ENCODE results near the gene GCFC2. TPM values are rescaled to one million over a fixed set of nuclear protein-coding genes. Genes with fewer than 3 reads are reported as not detected.
A peak's percentile ranks its signal among the peaks of the same experiment; 100 is the strongest.

GCFC2 gene
- total and polyA plus RNA-seq, 2 of the 13 experiments (the other 11 are each of a cell fraction or from before 2014, with no cell fraction given): 26.8 to 49.0 TPM

DNA sequence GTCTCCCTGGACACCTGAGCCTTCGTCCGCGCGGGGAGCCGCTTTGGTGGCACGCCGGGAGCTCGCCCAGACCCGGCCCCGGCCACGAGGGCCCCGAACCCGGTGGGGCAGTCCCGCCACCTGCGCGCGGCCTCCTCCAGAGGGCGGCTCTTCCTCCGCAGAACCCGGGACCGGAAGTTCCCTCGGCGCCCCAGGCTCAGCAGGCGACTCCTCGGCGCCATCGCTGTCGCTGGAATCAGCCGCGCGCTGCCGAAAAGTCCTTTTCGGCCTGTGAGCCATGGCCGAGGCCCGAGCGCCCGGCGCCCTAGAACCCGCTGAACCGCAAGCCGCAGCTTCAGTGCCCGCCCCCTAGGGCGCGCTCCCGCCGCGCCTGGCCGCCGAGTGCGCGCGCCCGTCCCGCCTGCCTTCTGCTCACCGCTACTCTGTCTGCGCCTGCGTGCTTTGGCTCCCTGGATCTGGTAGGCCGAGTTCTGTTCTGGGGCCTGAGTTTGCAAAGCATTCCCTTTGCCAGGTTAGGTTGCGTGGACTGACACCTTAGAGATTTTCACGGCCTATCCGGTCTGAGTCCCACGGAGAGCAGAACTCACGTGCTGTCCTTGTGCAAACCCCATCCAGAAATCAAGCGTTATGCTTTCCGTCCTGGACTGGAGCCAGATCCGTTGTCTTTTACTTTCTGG lies at the start of gene GCFC2 (continued):
- TF ChIP-seq SATB2 (CRISPR knock-in tag; IDR thresholded peaks at IDR 0.05) (peak; percentile 99), JUNB (CRISPR knock-in tag; IDR thresholded peaks at IDR 0.05; ENCODE audit: borderline replicate concordance) (no peak), ZNF782 (CRISPR knock-in tag; IDR thresholded peaks at IDR 0.05; ENCODE audit: borderline replicate concordance) (peak; percentile 100), SOX13 (IDR thresholded peaks at IDR 0.05) (no peak), SOX13 (CRISPR knock-in tag; conservative IDR thresholded peaks at IDR 0.05 in 1 of 2, IDR thresholded peaks at IDR 0.05 in 1 of 2) (peak in 1 of 2 experiments; percentile 78; a peak in 2 of 4 replicates), RELA (CRISPR knock-in tag; IDR thresholded peaks at IDR 0.05) (peak; percentile 21; the same call in 1 of the 2 replicates), CHD2 (IDR thresholded peaks at IDR 0.05; ENCODE audit: low read depth, low read length) (no peak), ZFP36L2 (CRISPR knock-in tag; IDR thresholded peaks at IDR 0.05) (peak; percentile 83; the same call in 1 of the 2 replicates), ZBTB7B (CRISPR knock-in tag; IDR thresholded peaks at IDR 0.05) (peak; percentile 89; the same call in 1 of the 2 replicates), HNRNPUL1 (IDR thresholded peaks at IDR 0.05; ENCODE audit: low read depth, low read length) (peak; percentile 67; the same call in 1 of the 2 replicates), MAFG (CRISPR knock-in tag; IDR thresholded peaks at IDR 0.05) (peak; percentile 75), ZBTB7A (CRISPR knock-in tag; IDR thresholded peaks at IDR 0.05) (peak; percentile 92), KDM5B (CRISPR knock-in tag; IDR thresholded peaks at IDR 0.05; ENCODE audit: borderline replicate concordance) (peak; percentile 100), ZNF260 (CRISPR knock-in tag; IDR thresholded peaks at IDR 0.05; ENCODE audit: borderline replicate concordance, low read depth) (0 out of 2 replicates have a peak, but pooled peaks have one; percentile 93), NFKBIZ (CRISPR knock-in tag; IDR thresholded peaks at IDR 0.05) (peak; percentile 96; the same call in 1 of the 2 replicates), CREM (IDR thresholded peaks at IDR 0.05) (no peak), CREM (CRISPR knock-in tag; IDR thresholded peaks at IDR 0.05) (0 out of 2 replicates have a peak, but pooled peaks have one; percentile 34), ZMYM4 (CRISPR knock-in tag; IDR thresholded peaks at IDR 0.05) (peak; percentile 98), ZNF546 (CRISPR knock-in tag; conservative IDR thresholded peaks at IDR 0.05) (peak; percentile 100), ZNF562 (CRISPR knock-in tag; IDR thresholded peaks at IDR 0.05; ENCODE audit: borderline replicate concordance) (peak; percentile 98), PHF20 (CRISPR knock-in tag; IDR thresholded peaks at IDR 0.05) (peak; percentile 89), MIER2 (CRISPR knock-in tag; IDR thresholded peaks at IDR 0.05) (peak; percentile 57; the same call in 1 of the 2 replicates)
- TF ChIP-seq, protein P1, sequence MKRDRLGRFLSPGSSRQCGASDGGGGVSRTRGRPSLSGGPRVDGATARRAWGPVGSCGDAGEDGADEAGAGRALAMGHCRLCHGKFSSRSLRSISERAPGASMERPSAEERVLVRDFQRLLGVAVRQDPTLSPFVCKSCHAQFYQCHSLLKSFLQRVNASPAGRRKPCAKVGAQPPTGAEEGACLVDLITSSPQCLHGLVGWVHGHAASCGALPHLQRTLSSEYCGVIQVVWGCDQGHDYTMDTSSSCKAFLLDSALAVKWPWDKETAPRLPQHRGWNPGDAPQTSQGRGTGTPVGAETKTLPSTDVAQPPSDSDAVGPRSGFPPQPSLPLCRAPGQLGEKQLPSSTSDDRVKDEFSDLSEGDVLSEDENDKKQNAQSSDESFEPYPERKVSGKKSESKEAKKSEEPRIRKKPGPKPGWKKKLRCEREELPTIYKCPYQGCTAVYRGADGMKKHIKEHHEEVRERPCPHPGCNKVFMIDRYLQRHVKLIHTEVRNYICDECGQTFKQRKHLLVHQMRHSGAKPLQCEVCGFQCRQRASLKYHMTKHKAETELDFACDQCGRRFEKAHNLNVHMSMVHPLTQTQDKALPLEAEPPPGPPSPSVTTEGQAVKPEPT (CRISPR knock-in tag; IDR thresholded peaks at IDR 0.05; ENCODE audit: low read depth): peak; percentile 99
- TF ChIP-seq, protein P2, sequence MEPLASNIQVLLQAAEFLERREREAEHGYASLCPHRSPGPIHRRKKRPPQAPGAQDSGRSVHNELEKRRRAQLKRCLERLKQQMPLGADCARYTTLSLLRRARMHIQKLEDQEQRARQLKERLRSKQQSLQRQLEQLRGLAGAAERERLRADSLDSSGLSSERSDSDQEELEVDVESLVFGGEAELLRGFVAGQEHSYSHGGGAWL (CRISPR knock-in tag; IDR thresholded peaks at IDR 0.05): peak; percentile 100
- TF ChIP-seq, protein P3, sequence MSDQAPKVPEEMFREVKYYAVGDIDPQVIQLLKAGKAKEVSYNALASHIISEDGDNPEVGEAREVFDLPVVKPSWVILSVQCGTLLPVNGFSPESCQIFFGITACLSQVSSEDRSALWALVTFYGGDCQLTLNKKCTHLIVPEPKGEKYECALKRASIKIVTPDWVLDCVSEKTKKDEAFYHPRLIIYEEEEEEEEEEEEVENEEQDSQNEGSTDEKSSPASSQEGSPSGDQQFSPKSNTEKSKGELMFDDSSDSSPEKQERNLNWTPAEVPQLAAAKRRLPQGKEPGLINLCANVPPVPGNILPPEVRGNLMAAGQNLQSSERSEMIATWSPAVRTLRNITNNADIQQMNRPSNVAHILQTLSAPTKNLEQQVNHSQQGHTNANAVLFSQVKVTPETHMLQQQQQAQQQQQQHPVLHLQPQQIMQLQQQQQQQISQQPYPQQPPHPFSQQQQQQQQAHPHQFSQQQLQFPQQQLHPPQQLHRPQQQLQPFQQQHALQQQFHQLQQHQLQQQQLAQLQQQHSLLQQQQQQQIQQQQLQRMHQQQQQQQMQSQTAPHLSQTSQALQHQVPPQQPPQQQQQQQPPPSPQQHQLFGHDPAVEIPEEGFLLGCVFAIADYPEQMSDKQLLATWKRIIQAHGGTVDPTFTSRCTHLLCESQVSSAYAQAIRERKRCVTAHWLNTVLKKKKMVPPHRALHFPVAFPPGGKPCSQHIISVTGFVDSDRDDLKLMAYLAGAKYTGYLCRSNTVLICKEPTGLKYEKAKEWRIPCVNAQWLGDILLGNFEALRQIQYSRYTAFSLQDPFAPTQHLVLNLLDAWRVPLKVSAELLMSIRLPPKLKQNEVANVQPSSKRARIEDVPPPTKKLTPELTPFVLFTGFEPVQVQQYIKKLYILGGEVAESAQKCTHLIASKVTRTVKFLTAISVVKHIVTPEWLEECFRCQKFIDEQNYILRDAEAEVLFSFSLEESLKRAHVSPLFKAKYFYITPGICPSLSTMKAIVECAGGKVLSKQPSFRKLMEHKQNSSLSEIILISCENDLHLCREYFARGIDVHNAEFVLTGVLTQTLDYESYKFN (CRISPR knock-in tag; conservative IDR thresholded peaks at IDR 0.05): peak; percentile 76
- TF ChIP-seq, protein P4, sequence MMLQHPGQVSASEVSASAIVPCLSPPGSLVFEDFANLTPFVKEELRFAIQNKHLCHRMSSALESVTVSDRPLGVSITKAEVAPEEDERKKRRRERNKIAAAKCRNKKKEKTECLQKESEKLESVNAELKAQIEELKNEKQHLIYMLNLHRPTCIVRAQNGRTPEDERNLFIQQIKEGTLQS (CRISPR knock-in tag; IDR thresholded peaks at IDR 0.05): peak; percentile 76; the same call in 1 of the 2 replicates
